ENCODE measurements around the gene ZDHHC12. TPM values are rescaled to one million over a fixed set of nuclear protein-coding genes. Genes with fewer than 3 reads are reported as not detected.

The ZDHHC12 gene
- total RNA-seq, 4 donors from 2014 or later: 35.6 to 190 (median 123) TPM

DNA sequence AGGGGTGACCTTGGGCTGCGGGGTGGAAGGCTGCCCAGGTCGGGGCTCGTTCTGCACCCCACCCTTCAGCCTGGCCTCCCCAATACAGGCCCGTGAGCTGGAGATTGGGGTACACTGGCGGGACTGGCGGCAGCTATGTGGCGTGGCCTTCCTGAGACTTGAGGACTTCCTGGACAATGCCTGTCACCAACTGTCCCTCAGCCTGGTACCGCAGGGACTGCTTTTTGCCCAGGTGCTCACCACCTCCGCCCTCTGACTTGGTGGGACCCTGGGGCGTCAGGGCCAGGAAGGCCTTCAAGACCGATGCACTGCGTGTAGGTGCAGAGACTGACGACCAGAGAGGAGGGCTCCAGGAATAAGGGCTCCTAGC is 10.5 kb downstream of the ZDHHC12 start:
- intact Hi-C loops (cut with DNase I; ENCODE audit: low total_unique reads): no loop called here
- no peaks in the 10 kb centered on the region for H3K27me3 ChIP-seq
- no peak overlapping the region for H3K4me3 ChIP-seq
- no peaks in the 10 kb centered on the region for H3K4me1 ChIP-seq
- in situ Hi-C loops (cut with MboI; ENCODE audit: low pct_ligation_motif_present in 1 of 4, low pct_unique_long_range_greater_than_20kb in 1 of 4, low sequenced_read_pairs in 3 of 4): no loop called here
- no peaks in the 10 kb centered on the region for H3K36me3 ChIP-seq
- no peak for DNase-seq
- TF ChIP-seq POLR2AphosphoS5 (IDR thresholded peaks at IDR 0.05) (no peak), EP300 (IDR thresholded peaks at IDR 0.05; ENCODE audit: low read depth) (no peak), POLR2A (IDR thresholded peaks at IDR 0.05) (no peak)
- TF ChIP-seq, protein P1, sequence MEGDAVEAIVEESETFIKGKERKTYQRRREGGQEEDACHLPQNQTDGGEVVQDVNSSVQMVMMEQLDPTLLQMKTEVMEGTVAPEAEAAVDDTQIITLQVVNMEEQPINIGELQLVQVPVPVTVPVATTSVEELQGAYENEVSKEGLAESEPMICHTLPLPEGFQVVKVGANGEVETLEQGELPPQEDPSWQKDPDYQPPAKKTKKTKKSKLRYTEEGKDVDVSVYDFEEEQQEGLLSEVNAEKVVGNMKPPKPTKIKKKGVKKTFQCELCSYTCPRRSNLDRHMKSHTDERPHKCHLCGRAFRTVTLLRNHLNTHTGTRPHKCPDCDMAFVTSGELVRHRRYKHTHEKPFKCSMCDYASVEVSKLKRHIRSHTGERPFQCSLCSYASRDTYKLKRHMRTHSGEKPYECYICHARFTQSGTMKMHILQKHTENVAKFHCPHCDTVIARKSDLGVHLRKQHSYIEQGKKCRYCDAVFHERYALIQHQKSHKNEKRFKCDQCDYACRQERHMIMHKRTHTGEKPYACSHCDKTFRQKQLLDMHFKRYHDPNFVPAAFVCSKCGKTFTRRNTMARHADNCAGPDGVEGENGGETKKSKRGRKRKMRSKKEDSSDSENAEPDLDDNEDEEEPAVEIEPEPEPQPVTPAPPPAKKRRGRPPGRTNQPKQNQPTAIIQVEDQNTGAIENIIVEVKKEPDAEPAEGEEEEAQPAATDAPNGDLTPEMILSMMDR (IDR thresholded peaks at IDR 0.05): no peak
- no peak overlapping the region for H3K27ac ChIP-seq
- 91% methylated on average over 13 of the region's 13 CpGs; no CpG with 5 or more reads in 1 of the 2 donors for WGBS, 2 donors (ENCODE audit: low coverage in 1 of 2)
- no peaks in the 10 kb centered on the region for H3K9me3 ChIP-seq

DNA sequence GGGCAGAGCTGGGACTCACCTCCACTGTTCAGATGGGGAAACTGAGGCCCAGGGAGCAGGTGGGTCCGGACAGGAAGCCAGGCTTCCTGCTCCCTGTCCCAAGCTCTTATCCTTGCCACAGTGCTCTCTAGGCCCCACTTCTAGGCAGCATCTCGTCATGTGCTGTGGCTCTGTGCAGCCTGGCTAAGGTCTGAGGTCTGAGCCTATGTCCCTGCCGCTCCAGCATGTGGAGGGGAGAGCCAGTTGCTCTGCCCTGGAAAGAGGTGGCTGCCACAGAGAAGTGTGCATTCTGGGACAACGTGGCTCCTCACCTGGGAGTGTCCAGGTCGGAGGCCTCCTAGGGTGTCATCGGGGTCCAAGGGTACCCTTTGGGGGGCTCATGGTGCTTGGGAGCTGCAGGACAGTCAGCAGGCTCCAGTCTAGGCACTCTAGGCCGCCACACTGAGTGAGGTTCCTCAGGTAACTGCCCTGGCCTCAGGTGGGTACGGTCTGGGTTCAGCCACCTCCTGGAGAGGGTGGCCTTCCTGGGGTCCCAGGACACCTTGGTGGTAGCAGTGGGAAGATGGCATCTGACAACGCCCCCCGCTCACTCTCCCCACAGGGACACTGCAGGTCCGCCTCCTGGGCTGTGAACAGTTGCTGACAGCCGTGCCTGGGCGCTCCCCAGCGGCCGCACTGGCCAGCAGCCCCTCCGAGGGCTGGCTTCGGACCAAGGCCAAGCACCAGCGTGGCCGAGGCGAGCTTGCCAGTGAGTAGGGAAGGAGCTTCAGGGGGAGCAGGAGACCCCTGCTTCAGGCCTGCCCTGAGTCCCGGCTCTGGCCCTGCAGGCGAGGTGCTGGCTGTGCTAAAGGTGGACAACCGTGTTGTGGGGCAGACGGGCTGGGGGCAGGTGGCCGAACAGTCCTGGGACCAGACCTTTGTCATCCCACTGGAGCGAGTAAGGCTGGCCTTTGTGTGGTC is 11.2 kb downstream of the ZDHHC12 start:
- intact Hi-C loops (cut with DNase I; ENCODE audit: low total_unique reads) (no loop called here), in situ Hi-C loops (cut with MboI; ENCODE audit: low pct_ligation_motif_present in 1 of 4, low pct_unique_long_range_greater_than_20kb in 1 of 4, low sequenced_read_pairs in 3 of 4) (no loop called here)
- Histone ChIP-seq H3K4me1 (no peaks in the 10 kb centered on the region), H3K27me3 (no peaks in the 10 kb centered on the region), H3K27ac (no peak overlapping the region), H3K36me3 (no peaks in the 10 kb centered on the region), H3K4me3 (no peak overlapping the region), H3K9me3 (no peaks in the 10 kb centered on the region)
- TF ChIP-seq EP300 (IDR thresholded peaks at IDR 0.05; ENCODE audit: low read depth) (no peak), POLR2A (IDR thresholded peaks at IDR 0.05) (no peak), POLR2AphosphoS5 (IDR thresholded peaks at IDR 0.05) (no peak)
- TF ChIP-seq, protein P1 (IDR thresholded peaks at IDR 0.05): no peak
- WGBS, 2 donors (ENCODE audit: low coverage in 1 of 2): 92 to 100% methylated on average over 2 to 26 of the region's 26 CpGs
- DNase-seq: no peak

DNA sequence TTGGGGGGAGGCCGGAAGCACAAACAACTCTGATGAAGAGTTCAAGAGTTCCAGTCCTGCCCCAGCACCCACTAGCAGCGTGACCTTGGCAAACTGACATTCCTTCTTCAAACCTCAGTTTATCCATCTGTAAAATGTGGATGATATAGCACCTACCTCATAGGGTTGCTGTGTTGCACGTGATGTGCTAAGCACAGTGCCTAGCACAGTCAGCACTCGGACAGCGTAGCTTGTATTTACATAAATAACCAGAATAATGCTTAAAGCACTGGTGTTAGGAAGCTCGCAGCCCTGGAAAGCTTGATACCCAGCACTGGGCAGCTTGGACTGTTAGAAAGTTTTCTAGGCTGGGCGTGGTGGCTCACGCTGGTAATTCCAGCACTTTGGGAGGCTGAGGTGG is 16.5 kb downstream of the ZDHHC12 start:
- TF ChIP-seq, protein P1 (IDR thresholded peaks at IDR 0.05): no peak
- TF ChIP-seq EP300 (IDR thresholded peaks at IDR 0.05; ENCODE audit: low read depth) (no peak), POLR2A (IDR thresholded peaks at IDR 0.05) (no peak), POLR2AphosphoS5 (IDR thresholded peaks at IDR 0.05) (no peak)
- H3K27me3 ChIP-seq: no peaks in the 10 kb centered on the region
- H3K4me1 ChIP-seq: peaks cover 0 to 6% (median 5%) of the 10 kb centered on the region in 4 donors
- H3K36me3 ChIP-seq: no peaks in the 10 kb centered on the region
- in situ Hi-C loops (cut with MboI; ENCODE audit: low pct_ligation_motif_present in 1 of 4, low pct_unique_long_range_greater_than_20kb in 1 of 4, low sequenced_read_pairs in 3 of 4) (no loop called here), intact Hi-C loops (cut with DNase I; ENCODE audit: low total_unique reads) (no loop called here)
- DNase-seq: no peak
- H3K4me3 ChIP-seq: no peak overlapping the region
- H3K9me3 ChIP-seq: no peaks in the 10 kb centered on the region
- H3K27ac ChIP-seq: no peak overlapping the region
- 93% methylated on average over 2 to 8 of the region's 8 CpGs for WGBS, 2 donors (ENCODE audit: low coverage in 1 of 2)

DNA sequence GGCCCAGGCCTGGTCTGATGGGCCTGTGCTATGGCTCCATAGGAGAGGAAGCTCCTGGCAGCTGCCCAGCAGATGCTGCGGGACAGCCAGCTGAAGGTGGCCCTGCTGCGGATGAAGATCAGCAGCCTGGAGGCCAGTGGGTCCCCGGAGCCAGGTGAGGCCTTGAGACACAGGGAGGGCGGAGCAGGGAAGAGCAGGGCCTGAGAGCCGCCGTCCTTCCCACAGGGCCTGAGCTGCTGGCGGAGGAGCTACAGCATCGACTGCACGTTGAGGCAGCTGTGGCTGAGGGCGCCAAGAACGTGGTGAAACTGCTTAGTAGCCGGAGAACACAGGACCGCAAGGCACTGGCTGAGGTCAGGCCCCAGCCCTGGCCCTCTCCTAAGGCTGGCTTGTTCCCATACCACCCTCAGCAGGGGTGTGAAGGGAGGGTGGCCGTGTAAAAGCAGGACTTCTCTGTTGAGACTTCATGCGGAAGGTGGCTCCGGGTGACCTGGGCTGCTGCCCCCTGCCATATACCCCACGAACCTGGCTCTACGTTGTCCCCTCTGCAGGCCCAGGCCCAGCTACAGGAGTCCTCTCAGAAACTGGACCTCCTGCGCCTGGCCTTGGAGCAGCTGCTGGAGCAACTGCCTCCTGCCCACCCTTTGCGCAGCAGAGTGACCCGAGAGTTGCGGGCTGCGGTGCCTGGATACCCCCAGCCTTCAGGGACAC is 17.1 kb downstream of the ZDHHC12 start:
- Histone ChIP-seq H3K36me3 (no peaks in the 10 kb centered on the region), H3K4me1 (peaks cover 0 to 10% (median 6%) of the 10 kb centered on the region in 4 donors), H3K27ac (no peak overlapping the region), H3K27me3 (no peaks in the 10 kb centered on the region), H3K9me3 (no peaks in the 10 kb centered on the region), H3K4me3 (no peak overlapping the region)
- no peak for DNase-seq
- WGBS, 2 donors (ENCODE audit: low coverage in 1 of 2): 88% methylated on average over 23 of the region's 23 CpGs; no CpG with 5 or more reads in 1 of the 2 donors
- no peak for TF ChIP-seq POLR2AphosphoS5 (IDR thresholded peaks at IDR 0.05)
- TF ChIP-seq, protein P1 (IDR thresholded peaks at IDR 0.05): no peak
- TF ChIP-seq POLR2A (IDR thresholded peaks at IDR 0.05): no peak
- no peak for TF ChIP-seq EP300 (IDR thresholded peaks at IDR 0.05; ENCODE audit: low read depth)
- intact Hi-C loops (cut with DNase I; ENCODE audit: low total_unique reads) (no loop called here), in situ Hi-C loops (cut with MboI; ENCODE audit: low pct_ligation_motif_present in 1 of 4, low pct_unique_long_range_greater_than_20kb in 1 of 4, low sequenced_read_pairs in 3 of 4) (no loop called here)
